GM12873 (cell line): Measurements from ENCODE around the gene GGA2.

Source experiments
- TF ChIP-seq, protein P1 (sequence below): IDR thresholded peaks from 2 replicates; pipeline ENCODE4 v1.5.1; 2012; ENCODE audit warnings: low read depth, mild to moderate bottlenecking, moderate library complexity, low read length, control low read depth; ENCODE audit not compliant: insufficient read depth; ENCODE audit errors: missing control alignments

The GGA2 gene

DNA sequence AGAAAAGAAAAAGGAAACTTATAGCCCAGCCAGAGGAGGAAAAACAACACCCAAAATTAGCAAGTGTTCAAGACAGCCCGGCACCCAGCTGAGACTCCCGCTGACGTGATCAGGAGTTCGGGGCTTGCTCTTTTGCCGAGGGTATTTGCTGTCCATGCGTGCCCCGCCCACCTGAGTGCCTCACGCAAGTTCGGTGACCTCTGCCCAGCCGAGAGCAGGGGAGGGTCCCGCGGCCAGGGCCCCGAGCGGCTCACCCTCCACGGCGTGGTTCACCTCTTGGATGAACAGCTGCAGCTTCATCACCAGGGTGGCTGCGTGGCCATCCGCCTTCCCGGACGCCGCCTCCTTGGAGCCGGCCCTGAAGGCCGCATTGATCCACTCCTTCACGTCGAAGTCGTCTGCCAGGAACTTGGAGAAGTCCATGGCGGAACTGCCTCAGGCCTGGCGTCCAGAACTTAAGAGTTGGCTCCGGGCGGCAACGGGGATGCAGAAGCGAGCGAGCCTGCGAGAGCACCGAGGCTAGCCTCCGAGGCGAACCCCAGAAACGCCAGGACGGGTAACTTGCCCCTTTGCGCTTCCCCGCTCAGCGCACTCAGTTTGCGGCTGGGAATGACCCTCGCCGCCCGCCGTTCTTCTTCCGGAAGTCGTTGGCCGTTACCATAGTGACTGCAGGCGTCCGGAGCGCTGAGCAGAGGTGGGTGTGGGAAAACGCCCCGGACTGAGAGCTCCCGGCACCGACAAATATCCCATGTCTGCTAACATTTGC, 57.5 kb downstream of the GGA2 start, which contains the start of gene COG7:
Gene COG7 (minus strand): TSS at position 618 of the 766 bp plus-strand sequence. CDS start 195 bp downstream, at position 423.
- TF ChIP-seq, protein P1, sequence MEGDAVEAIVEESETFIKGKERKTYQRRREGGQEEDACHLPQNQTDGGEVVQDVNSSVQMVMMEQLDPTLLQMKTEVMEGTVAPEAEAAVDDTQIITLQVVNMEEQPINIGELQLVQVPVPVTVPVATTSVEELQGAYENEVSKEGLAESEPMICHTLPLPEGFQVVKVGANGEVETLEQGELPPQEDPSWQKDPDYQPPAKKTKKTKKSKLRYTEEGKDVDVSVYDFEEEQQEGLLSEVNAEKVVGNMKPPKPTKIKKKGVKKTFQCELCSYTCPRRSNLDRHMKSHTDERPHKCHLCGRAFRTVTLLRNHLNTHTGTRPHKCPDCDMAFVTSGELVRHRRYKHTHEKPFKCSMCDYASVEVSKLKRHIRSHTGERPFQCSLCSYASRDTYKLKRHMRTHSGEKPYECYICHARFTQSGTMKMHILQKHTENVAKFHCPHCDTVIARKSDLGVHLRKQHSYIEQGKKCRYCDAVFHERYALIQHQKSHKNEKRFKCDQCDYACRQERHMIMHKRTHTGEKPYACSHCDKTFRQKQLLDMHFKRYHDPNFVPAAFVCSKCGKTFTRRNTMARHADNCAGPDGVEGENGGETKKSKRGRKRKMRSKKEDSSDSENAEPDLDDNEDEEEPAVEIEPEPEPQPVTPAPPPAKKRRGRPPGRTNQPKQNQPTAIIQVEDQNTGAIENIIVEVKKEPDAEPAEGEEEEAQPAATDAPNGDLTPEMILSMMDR = no peak

DNA sequence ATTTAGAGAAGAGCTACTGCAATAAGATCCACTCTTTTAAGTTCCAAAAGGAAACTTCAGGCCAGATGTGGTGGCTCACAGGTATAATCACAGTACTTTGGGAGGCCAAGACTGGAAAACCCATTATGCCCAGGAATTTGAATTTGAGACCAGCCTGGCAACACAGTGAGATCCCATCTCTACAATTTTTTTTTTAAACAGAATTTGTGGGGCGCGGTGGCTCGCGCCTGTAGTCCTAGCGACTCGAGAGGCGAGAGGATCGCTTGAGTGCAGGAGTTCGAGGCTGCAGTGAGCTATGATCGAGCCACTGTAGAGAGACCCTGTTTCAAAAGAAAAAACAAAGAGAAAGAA, 58.1 kb downstream of the GGA2 start:
- TF ChIP-seq, protein P1 = no peak

DNA sequence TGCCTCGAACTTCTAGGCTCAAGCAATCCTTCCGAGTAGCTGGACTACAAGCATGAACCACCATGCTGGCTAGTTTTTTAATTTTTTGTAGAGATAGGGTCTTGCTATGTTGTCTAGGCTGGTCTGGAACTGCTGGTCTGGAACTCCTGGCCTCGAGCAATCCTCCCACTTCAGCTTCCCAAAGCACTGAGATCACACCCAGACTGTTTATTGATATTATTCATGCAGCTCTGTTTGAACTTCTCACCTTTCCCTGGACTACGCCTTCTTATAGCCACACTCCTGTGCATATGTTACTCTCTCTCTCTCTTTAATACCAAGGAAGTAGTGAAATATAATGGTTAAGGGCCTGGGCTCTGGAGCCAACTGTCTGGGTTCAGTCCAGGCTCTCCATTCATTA, 61.9 kb downstream of the GGA2 start:
- TF ChIP-seq, protein P1 = no peak

DNA sequence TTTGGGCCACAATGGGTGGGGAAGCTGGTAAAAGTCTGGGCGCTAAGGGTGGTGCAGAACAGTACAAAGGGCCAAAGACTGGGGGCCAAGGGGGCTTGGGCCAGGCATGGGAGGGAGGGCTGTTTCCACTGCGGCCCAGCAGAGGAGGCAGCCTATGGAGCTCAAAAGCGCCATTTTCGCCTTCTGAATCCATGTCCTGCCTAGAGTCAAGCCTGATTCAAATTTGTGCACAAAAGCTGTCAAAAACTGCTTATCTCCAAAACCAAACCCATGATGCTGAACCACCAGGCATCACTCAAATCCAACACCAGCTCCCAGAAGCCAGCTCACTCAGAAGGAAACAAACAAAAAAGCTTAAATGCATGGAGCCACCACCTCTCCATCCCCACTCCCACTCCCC, 73.3 kb downstream of the GGA2 start:
- TF ChIP-seq, protein P1 = no peak

DNA sequence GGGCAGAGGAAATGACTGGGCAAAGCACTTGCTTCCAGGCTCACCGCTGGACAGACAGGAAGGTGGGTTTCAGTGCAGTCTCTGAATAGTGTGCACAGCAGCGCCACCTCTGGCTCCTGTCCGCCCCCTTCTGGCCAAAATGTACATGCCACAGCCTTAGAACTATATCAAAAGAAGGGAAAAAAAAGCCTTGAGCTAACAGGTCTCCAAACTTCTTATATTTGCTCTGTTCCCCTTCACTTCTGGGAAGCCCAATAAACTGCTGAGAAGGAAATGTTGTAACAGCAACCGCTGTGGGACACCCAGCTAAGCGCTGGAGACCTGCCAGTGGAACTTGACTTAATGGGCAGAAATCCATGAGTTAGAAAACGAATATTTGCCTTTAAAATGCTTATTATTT, 74.8 kb downstream of the GGA2 start:
- TF ChIP-seq, protein P1 = peak; percentile 94

DNA sequence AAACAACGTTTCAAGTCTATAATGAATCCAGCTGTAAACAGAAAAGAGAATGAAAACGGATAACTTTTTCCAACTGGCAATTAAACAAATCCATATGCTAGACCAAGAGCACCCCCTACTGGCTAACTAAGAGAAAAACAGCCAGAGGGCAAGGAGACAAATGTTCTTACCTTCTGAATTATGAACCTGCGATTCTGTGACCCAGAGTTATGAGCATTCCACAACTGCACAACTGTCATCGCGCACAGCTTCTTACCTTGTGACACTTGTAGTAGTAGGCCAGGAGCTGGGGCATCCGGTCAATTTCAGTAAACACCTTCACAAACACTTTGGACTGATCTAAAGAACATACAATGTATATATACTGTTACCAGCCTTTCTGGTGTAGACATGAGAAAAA, 75.9 kb downstream of the GGA2 start:
- TF ChIP-seq, protein P1 = peak; percentile 85

DNA sequence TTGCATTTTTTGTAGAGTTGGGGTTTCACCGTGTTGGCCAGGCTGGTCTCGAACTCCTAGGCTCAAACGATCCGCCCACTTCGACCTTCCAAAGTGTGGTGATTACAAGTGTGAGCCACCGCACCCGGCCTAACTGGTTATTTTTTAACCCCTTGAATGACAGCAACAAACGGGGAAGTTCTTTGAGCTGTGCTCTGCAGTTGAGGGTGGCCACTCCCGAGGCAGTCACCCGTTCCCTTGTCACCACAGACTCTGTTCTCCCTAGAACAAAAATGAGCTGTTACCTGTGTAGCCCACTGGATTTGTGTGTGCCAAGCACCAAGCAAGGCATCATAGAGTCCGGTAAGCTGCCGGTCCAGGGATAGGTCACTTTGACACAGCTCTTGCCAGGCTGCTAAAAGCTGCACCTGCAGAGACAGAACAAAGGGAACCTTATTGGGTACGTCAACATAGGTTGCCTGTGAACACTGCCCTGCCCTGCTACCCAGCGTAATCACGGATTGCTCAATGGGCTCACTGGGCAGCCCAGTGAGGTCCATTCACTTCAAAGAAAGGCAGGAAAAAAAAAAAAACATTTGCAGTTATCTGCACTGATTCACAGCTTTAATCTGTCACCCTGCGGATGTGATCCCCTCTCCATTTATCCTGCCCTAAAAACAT, 76.9 kb downstream of the GGA2 start:
- TF ChIP-seq, protein P1 = no peak
